Body of pancreas (tissue), 4 donors: ENCODE data around the gene REEP5.

Experiments
- POLR2A ChIP-seq, 3 donors: fragments of 450-650 bp; IDR thresholded peaks; one replicate each; pipeline ENCODE4 v1.6.1; 2016; ENCODE audit warnings: antibody characterized with exemption in 3 of 3, mild to moderate bottlenecking in 2 of 3
- TF ChIP-seq, protein P1 (sequence below), 7 experiments: fragments of 450-650 bp in 4 of 7; fragments of 200-600 bp in 3 of 7; sonication (generic) in 3 of 7; IDR thresholded peaks; one replicate each; pipeline ENCODE4 v1.5.1; 2016 to 2019; ENCODE audit warnings: antibody characterized with exemption in 7 of 7

DNA sequence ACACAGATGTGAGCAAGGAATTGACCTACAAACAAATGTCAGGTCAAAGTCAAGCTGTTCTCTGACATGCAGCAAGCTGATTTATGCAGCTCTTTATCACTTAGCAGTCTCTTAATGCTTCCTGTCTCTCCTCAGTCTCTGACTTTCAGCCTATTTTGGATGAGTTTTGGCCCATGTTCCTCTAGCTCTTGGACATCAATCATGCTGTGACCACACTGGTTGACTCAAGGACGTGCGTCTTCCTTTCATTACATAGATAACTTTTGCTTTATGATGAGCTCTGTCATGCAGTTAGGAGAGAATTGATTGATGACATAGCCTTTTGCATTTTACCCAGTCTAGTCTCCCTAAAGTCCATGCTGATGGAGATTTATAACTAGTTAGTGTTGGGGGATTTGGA lies 9.4 kb upstream of the REEP5 start:
- no peak for TF ChIP-seq POLR2A (IDR thresholded peaks at IDR 0.05)
- TF ChIP-seq, protein P1, sequence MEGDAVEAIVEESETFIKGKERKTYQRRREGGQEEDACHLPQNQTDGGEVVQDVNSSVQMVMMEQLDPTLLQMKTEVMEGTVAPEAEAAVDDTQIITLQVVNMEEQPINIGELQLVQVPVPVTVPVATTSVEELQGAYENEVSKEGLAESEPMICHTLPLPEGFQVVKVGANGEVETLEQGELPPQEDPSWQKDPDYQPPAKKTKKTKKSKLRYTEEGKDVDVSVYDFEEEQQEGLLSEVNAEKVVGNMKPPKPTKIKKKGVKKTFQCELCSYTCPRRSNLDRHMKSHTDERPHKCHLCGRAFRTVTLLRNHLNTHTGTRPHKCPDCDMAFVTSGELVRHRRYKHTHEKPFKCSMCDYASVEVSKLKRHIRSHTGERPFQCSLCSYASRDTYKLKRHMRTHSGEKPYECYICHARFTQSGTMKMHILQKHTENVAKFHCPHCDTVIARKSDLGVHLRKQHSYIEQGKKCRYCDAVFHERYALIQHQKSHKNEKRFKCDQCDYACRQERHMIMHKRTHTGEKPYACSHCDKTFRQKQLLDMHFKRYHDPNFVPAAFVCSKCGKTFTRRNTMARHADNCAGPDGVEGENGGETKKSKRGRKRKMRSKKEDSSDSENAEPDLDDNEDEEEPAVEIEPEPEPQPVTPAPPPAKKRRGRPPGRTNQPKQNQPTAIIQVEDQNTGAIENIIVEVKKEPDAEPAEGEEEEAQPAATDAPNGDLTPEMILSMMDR (IDR thresholded peaks at IDR 0.05): no peak
